Liver (tissue), 3 donors: ENCODE measurements around the gene ATG2B.

Experiments
- ATF3 ChIP-seq: IDR thresholded peaks from 2 replicates; pipeline ENCODE4 v1.6.1; 2016; ENCODE audit warnings: antibody characterized with exemption
- EGR1 ChIP-seq, 2 donors: IDR thresholded peaks; 2 replicates each; pipeline ENCODE4 v1.6.1; 2016 to 2018; ENCODE audit warnings: antibody characterized with exemption in 2 of 2, low read depth in 2 of 2
- FOXA1 ChIP-seq: IDR thresholded peaks from 2 replicates; pipeline ENCODE4 v1.6.1; 2016; ENCODE audit warnings: antibody characterized with exemption
- GABPA ChIP-seq, 2 donors: IDR thresholded peaks in 1 of 2; conservative IDR thresholded peaks in 1 of 2; 2 replicates each; pipeline ENCODE4 v1.6.1; 2016; ENCODE audit warnings: antibody characterized with exemption in 2 of 2, mild to moderate bottlenecking in 1 of 2, moderate library complexity in 1 of 2
- HNF4A ChIP-seq, 2 donors: conservative IDR thresholded peaks; 2 replicates each; pipeline ENCODE4 v1.6.1; 2016; ENCODE audit warnings: antibody characterized with exemption in 2 of 2, mild to moderate bottlenecking in 2 of 2
- JUND ChIP-seq, 2 donors: IDR thresholded peaks; 2 replicates each; pipeline ENCODE4 v1.6.1; 2016; ENCODE audit warnings: antibody characterized with exemption in 2 of 2
- NR2F2 ChIP-seq: IDR thresholded peaks from 2 replicates; pipeline ENCODE4 v1.6.1; 2016; ENCODE audit warnings: antibody characterized with exemption
- REST ChIP-seq: IDR thresholded peaks from 2 replicates; pipeline ENCODE4 v1.6.1; 2016; ENCODE audit warnings: antibody characterized with exemption, mild to moderate bottlenecking
- RXRA ChIP-seq, 2 donors: IDR thresholded peaks; 2 replicates each; pipeline ENCODE4 v1.6.1; 2017 to 2018; ENCODE audit warnings: antibody characterized with exemption in 2 of 2, mild to moderate bottlenecking in 1 of 2
- SP1 ChIP-seq: IDR thresholded peaks from 2 replicates; pipeline ENCODE4 v1.6.1; 2018; ENCODE audit warnings: antibody characterized with exemption, mild to moderate bottlenecking
- TAF1 ChIP-seq: conservative IDR thresholded peaks from 2 replicates; pipeline ENCODE4 v1.6.1; 2016; ENCODE audit warnings: antibody characterized with exemption, mild to moderate bottlenecking
- YY1 ChIP-seq: IDR thresholded peaks from 2 replicates; pipeline ENCODE4 v1.6.1; 2016; ENCODE audit warnings: antibody characterized with exemption, mild to moderate bottlenecking
- ZBTB33 ChIP-seq: IDR thresholded peaks from 2 replicates; pipeline ENCODE4 v1.6.1; 2016; ENCODE audit warnings: antibody characterized with exemption
- TF ChIP-seq, protein P1 (sequence below): fragments of 150-350 bp; IDR thresholded peaks from 2 replicates; pipeline ENCODE4 v1.5.1; 2017; ENCODE audit warnings: improper control_type of control experiment, low read depth, low read length; ENCODE audit not compliant: missing input control
- donor health status: healthy.
- donor health status: healthy.

DNA sequence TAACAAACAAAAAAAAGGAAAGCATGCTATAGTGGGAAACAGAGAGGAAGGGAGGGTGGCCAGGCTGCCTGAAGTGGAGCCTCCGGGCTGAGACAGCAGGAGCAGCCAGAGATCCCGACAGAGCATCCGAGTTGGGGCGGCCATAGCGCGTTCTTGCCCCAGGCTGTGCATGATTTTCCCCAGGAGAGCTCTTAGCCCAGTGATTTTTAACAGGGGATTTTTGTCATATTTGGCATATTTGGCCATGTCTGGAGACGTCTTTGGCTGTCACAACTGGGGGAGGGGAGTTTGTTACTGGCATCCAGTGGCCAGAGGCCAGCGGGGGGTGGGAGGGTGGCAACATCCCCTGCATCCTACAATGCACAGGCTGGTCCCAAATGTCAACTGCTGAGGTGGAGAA is 83.6 kb downstream of the ATG2B start:
- TF ChIP-seq GABPA (IDR thresholded peaks at IDR 0.05 in 1 of 2, conservative IDR thresholded peaks at IDR 0.05 in 1 of 2) (no peak), YY1 (no peak), NR2F2 (no peak), RXRA (IDR thresholded peaks at IDR 0.05) (no peak), ATF3 (no peak), TAF1 (no peak), ZBTB33 (no peak), SP1 (no peak), JUND (IDR thresholded peaks at IDR 0.05) (no peak), REST (no peak), EGR1 (IDR thresholded peaks at IDR 0.05; ENCODE audit: low read depth in 2 of 2) (no peak), FOXA1 (no peak), HNF4A (conservative IDR thresholded peaks at IDR 0.05) (no peak)
- TF ChIP-seq, protein P1, sequence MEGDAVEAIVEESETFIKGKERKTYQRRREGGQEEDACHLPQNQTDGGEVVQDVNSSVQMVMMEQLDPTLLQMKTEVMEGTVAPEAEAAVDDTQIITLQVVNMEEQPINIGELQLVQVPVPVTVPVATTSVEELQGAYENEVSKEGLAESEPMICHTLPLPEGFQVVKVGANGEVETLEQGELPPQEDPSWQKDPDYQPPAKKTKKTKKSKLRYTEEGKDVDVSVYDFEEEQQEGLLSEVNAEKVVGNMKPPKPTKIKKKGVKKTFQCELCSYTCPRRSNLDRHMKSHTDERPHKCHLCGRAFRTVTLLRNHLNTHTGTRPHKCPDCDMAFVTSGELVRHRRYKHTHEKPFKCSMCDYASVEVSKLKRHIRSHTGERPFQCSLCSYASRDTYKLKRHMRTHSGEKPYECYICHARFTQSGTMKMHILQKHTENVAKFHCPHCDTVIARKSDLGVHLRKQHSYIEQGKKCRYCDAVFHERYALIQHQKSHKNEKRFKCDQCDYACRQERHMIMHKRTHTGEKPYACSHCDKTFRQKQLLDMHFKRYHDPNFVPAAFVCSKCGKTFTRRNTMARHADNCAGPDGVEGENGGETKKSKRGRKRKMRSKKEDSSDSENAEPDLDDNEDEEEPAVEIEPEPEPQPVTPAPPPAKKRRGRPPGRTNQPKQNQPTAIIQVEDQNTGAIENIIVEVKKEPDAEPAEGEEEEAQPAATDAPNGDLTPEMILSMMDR = no peak
